SK-N-SH (cell line): Measurements from ENCODE around the gene F11. TPM values are rescaled to one million over a fixed set of nuclear protein-coding genes. Genes with fewer than 3 reads are reported as not detected.

Source experiments
- CTCF ChIA-PET: fragments of 300-600, 350-600 bp; formaldehyde crosslinking; extraction: SDS; loops from one replicate; lab custom pipeline; 2021; lab: Yijun Ruan, JAX
- POLR2A ChIA-PET: fragments of 350-600 bp; sonication (Branson Sonifier 250); formaldehyde crosslinking; extraction: SDS; loops from one replicate; lab custom pipeline; 2020; ENCODE audit warnings: antibody characterized with exemption, inconsistent platforms; lab: Yijun Ruan, JAX
- DNase-seq: peaks from one replicate; pipeline ENCODE4 v3.0.0; 2012
- H2AFZ ChIP-seq: fragments of 200-600 bp; sonication (generic); 2 replicates; pipeline ENCODE4 v1.8.1; 2016; ENCODE audit warnings: antibody characterized with exemption, mild to moderate bottlenecking, low read depth
- H3F3A ChIP-seq: fragments of 200-600 bp; sonication (generic); replicated peaks from 2 replicates; pipeline ENCODE3; 2016; ENCODE audit warnings: antibody characterized with exemption, mild to moderate bottlenecking; ENCODE audit not compliant: insufficient read depth
- H3K27ac ChIP-seq, 2 experiments: fragments of 200-500 bp in 1 of 2; fragments of 200-600 bp in 1 of 2; sonication (Bioruptor generic) in 1 of 2; sonication (generic), shearing (Covaris generic) in 1 of 2; 2 replicates each; pipeline versions ENCODE4 v1.5.1 to v1.6.1; 2014 to 2016; ENCODE audit warnings: low read depth in 2 of 2, inconsistent platforms in 1 of 2, low read length in 1 of 2, mild to moderate bottlenecking in 1 of 2, mixed read lengths in 1 of 2
- H3K27me3 ChIP-seq: fragments of 200-600 bp; sonication (generic), shearing (Covaris generic); 2 replicates; pipeline ENCODE4 v1.6.1; 2016; ENCODE audit warnings: mixed run types; ENCODE audit not compliant: insufficient read depth
- H3K36me3 ChIP-seq, 2 experiments: fragments of 200-500 bp in 1 of 2; fragments of 200-600 bp in 1 of 2; sonication (Bioruptor generic) in 1 of 2; sonication (generic) in 1 of 2; replicated peaks in 1 of 2; 2 replicates each; pipeline versions ENCODE3 to v1.5.1; 2014 to 2016; ENCODE audit warnings: low read length in 1 of 2, mild to moderate bottlenecking in 1 of 2; ENCODE audit not compliant: insufficient read depth in 2 of 2, control insufficient read depth in 1 of 2
- H3K4me1 ChIP-seq, 2 experiments: fragments of 200-500 bp in 1 of 2; fragments of 200-600 bp in 1 of 2; sonication (Bioruptor generic) in 1 of 2; sonication (generic), shearing (Covaris generic) in 1 of 2; 2 replicates each; pipeline versions ENCODE4 v1.5.1 to v1.6.1; 2014 to 2016; ENCODE audit warnings: low read depth in 1 of 2, low read length in 1 of 2, mixed run types in 1 of 2; ENCODE audit not compliant: insufficient read depth in 2 of 2, control insufficient read depth in 1 of 2
- H3K4me2 ChIP-seq: fragments of 200-600 bp; sonication (generic), shearing (Covaris generic); 2 replicates; pipeline ENCODE4 v1.6.1; 2017; ENCODE audit warnings: mixed run types
- H3K4me3 ChIP-seq, 2 experiments: fragments of 200-500 bp in 1 of 2; fragments of 200-600 bp in 1 of 2; sonication (Bioruptor generic) in 1 of 2; sonication (generic), shearing (Covaris generic) in 1 of 2; 2 replicates each; pipeline versions ENCODE4 v1.5.1 to v1.8.1; 2014 to 2016; ENCODE audit warnings: low read depth in 2 of 2, inconsistent platforms in 1 of 2, low read length in 1 of 2, mild to moderate bottlenecking in 1 of 2, mixed read lengths in 1 of 2, moderate library complexity in 1 of 2
- H3K79me2 ChIP-seq: fragments of 200-600 bp; sonication (generic); 2 replicates; pipeline ENCODE4 v1.8.1; 2017; ENCODE audit warnings: mild to moderate bottlenecking; ENCODE audit not compliant: insufficient read depth
- H3K9ac ChIP-seq: fragments of 200-600 bp; sonication (generic); 2 replicates; pipeline ENCODE4 v1.6.1; 2017; ENCODE audit warnings: mixed run types
- H3K9me2 ChIP-seq: fragments of 200-600 bp; sonication (generic); 2 replicates; pipeline ENCODE4 v1.6.1; 2017; ENCODE audit warnings: mixed run types
- H3K9me3 ChIP-seq: fragments of 200-600 bp; sonication (generic); 2 replicates; pipeline ENCODE4 v1.6.1; 2017; ENCODE audit warnings: mixed run types, mild to moderate bottlenecking, moderate library complexity
- H4K20me1 ChIP-seq: fragments of 200-600 bp; sonication (generic); 2 replicates; pipeline ENCODE4 v1.6.1; 2017; ENCODE audit warnings: mild to moderate bottlenecking, mixed run types; ENCODE audit not compliant: insufficient read depth
- ELF1 ChIP-seq: IDR thresholded peaks from 2 replicates; pipeline ENCODE4 v1.4.0; 2012
- EP300 ChIP-seq, 2 experiments: IDR thresholded peaks; 2 replicates each; pipeline versions ENCODE4 v1.4.0 to v1.6.1; 2012; ENCODE audit warnings: borderline replicate concordance in 1 of 2, low read depth in 1 of 2, low read length in 1 of 2
- FOXJ3 ChIP-seq: sonication (generic); formaldehyde crosslinking; IDR thresholded peaks from 2 replicates; pipeline ENCODE4 v1.5.1; 2020; ENCODE audit warnings: mild to moderate bottlenecking, missing genetic modification reagents
- GATA2 ChIP-seq: sonication (generic); formaldehyde crosslinking; IDR thresholded peaks from 2 replicates; pipeline ENCODE4 v1.5.0; 2020; ENCODE audit warnings: mild to moderate bottlenecking, missing genetic modification reagents
- JUND ChIP-seq: IDR thresholded peaks from 2 replicates; pipeline ENCODE4 v1.4.0; 2012
- MEF2A ChIP-seq: IDR thresholded peaks from 2 replicates; pipeline ENCODE4 v1.4.0; 2012; ENCODE audit warnings: low read depth, borderline replicate concordance
- NFIC ChIP-seq: IDR thresholded peaks from 2 replicates; pipeline ENCODE4 v1.4.0; 2012; ENCODE audit warnings: borderline replicate concordance
- NRF1 ChIP-seq: IDR thresholded peaks from 2 replicates; pipeline ENCODE4 v1.6.1; 2012; ENCODE audit warnings: low read depth, mild to moderate bottlenecking, low read length
- POLR2AphosphoS5 ChIP-seq: IDR thresholded peaks from 2 replicates; pipeline ENCODE4 v1.6.1; 2012; ENCODE audit warnings: low read depth, low read length
- RFX5 ChIP-seq: IDR thresholded peaks from 2 replicates; pipeline ENCODE4 v1.6.1; 2012; ENCODE audit warnings: mild to moderate bottlenecking, improper control_type of control experiment, low read length
- RXRA ChIP-seq: IDR thresholded peaks from 2 replicates; pipeline ENCODE4 v1.4.0; 2012; ENCODE audit warnings: low read depth, mild to moderate bottlenecking, borderline replicate concordance
- SMC3 ChIP-seq: IDR thresholded peaks from 2 replicates; pipeline ENCODE4 v1.6.1; 2012; ENCODE audit warnings: low read depth, low read length, improper control_type of control experiment
- TAF1 ChIP-seq: IDR thresholded peaks from 2 replicates; pipeline ENCODE4 v1.6.1; 2012; ENCODE audit warnings: low read depth, mild to moderate bottlenecking, low read length, moderate library complexity, borderline replicate concordance
- TCF12 ChIP-seq: IDR thresholded peaks from 2 replicates; pipeline ENCODE4 v1.4.0; 2012
- YY1 ChIP-seq: IDR thresholded peaks from 2 replicates; pipeline ENCODE4 v1.4.0; 2012; ENCODE audit warnings: low read depth, mild to moderate bottlenecking
- WGBS: methylation state at CpG from one replicate; pipeline ENCODE4 v1.1.6; 2017; ENCODE audit warnings: low lambda C conversion rate; 5-methylcytosine and 5-hydroxymethylcytosine counted together
- polyA plus RNA-seq, 3 experiments: library from polyadenylated mRNA; depleted of rRNA; stranded (reverse); fragments of >200 nt; gene quantifications; 2 replicates each; pipeline ENCODE4 v1.2.3, GENCODE V29; 2012
- TF ChIP-seq, protein P1 (sequence below): fragments of 150-350 bp; IDR thresholded peaks from 2 replicates; pipeline ENCODE4 v1.6.1; 2016; ENCODE audit warnings: mild to moderate bottlenecking, low read depth, low read length
- TF ChIP-seq, protein P2 (sequence below): fragments of 150-350 bp; IDR thresholded peaks from 2 replicates; pipeline ENCODE4 v1.6.1; 2017; ENCODE audit warnings: antibody characterized with exemption, low read length, low read depth, borderline replicate concordance
- TF ChIP-seq, protein P3 (sequence below): IDR thresholded peaks from 2 replicates; pipeline ENCODE4 v1.4.0; 2012; ENCODE audit warnings: low read depth, borderline replicate concordance

F11 gene
- polyA plus RNA-seq, 1 of the 3 experiments (the other 2 are of a cell fraction): not detected

DNA sequence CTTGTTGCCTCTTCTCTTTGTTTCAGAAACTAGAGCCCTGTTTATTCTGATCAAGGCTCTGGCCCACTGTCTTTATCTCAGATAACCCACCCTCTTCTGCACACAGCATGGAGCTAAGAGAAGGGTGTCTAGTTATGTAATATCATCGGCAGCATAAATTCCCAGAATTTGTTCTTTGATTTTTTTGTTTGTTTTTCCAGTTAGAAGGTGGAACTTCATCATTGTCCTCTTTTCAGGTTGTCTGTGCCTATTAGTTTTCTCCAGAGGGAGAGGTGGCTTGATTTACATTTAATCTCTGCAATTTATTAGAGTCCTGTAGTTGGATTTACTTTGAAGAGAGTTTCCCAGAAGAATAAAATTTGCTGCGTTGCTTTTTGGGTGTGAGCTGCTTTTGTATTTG lies 15.2 kb upstream of the F11 start:
- no peaks in the 10 kb centered on the region for H3F3A ChIP-seq
- no peak for TF ChIP-seq JUND
- TF ChIP-seq NRF1: no peak
- TF ChIP-seq EP300 (IDR thresholded peaks at IDR 0.05; ENCODE audit: borderline replicate concordance in 1 of 2, low read depth in 1 of 2, low read length in 1 of 2): no peak
- TF ChIP-seq, protein P1, sequence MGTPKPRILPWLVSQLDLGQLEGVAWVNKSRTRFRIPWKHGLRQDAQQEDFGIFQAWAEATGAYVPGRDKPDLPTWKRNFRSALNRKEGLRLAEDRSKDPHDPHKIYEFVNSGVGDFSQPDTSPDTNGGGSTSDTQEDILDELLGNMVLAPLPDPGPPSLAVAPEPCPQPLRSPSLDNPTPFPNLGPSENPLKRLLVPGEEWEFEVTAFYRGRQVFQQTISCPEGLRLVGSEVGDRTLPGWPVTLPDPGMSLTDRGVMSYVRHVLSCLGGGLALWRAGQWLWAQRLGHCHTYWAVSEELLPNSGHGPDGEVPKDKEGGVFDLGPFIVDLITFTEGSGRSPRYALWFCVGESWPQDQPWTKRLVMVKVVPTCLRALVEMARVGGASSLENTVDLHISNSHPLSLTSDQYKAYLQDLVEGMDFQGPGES: no peak
- no peak for TF ChIP-seq GATA2 (CRISPR knock-in tag)
- no peak for TF ChIP-seq TAF1
- no peak for TF ChIP-seq NFIC
- TF ChIP-seq FOXJ3 (CRISPR knock-in tag): no peak
- no peak for TF ChIP-seq TCF12
- no peak for TF ChIP-seq MEF2A
- TF ChIP-seq, protein P2, sequence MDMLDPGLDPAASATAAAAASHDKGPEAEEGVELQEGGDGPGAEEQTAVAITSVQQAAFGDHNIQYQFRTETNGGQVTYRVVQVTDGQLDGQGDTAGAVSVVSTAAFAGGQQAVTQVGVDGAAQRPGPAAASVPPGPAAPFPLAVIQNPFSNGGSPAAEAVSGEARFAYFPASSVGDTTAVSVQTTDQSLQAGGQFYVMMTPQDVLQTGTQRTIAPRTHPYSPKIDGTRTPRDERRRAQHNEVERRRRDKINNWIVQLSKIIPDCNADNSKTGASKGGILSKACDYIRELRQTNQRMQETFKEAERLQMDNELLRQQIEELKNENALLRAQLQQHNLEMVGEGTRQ: no peak
- TF ChIP-seq, protein P3, sequence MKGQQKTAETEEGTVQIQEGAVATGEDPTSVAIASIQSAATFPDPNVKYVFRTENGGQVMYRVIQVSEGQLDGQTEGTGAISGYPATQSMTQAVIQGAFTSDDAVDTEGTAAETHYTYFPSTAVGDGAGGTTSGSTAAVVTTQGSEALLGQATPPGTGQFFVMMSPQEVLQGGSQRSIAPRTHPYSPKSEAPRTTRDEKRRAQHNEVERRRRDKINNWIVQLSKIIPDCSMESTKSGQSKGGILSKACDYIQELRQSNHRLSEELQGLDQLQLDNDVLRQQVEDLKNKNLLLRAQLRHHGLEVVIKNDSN: no peak
- no peak for TF ChIP-seq SMC3
- TF ChIP-seq POLR2AphosphoS5: no peak
- no peak for TF ChIP-seq ELF1
- no peak for TF ChIP-seq RXRA
- TF ChIP-seq RFX5: no peak
- TF ChIP-seq, all 33 proteins: peak for 0
- Histone ChIP-seq H2AFZ (no peak overlapping the region), H3K9me2 (no peaks in the 10 kb centered on the region), H3K36me3 (no peaks in the 10 kb centered on the region), H3K4me3 (no peak overlapping the region), H3K27ac (no peak overlapping the region), H3K4me2 (no peak overlapping the region), H3K9ac (no peak overlapping the region), H3K27me3 (no peaks in the 10 kb centered on the region), H3K9me3 (no peaks in the 10 kb centered on the region), H4K20me1 (no peaks in the 10 kb centered on the region), H3K79me2 (no peaks in the 10 kb centered on the region), H3K4me1 (no peaks in the 10 kb centered on the region)
- CTCF ChIA-PET: no interaction called here
- 30% methylated on average over 2 of the region's 2 CpGs for WGBS
- no peak for DNase-seq
- POLR2A ChIA-PET: no interaction called here

DNA sequence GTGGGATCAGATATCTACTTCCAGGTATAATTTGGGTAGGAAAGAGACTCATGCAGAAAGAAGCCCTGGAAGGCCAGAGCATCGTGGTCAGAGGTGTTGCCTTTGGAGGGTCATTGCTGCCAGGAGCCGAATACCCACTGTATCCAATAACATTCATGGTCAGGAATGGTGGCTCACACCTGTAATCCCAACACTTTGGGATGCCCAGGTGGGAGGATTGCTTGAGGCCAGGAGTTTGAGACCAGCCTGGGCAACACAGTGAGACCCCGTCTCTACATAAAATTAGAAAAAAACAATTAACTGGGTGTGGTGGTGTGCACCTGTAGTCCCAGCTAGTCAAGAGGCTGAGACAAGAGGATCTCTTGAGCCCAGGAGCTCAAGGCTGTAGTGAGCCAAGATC lies 10.9 kb upstream of the F11 start:
- H3K27ac ChIP-seq: no peak overlapping the region
- TF ChIP-seq YY1: no peak
- CTCF ChIA-PET: no interaction called here

More for the DNA sequence above, 10.9 kb upstream of the F11 start:
- no peaks in the 10 kb centered on the region for H3K79me2 ChIP-seq
- H3K9ac ChIP-seq: no peak overlapping the region
- H4K20me1 ChIP-seq: no peaks in the 10 kb centered on the region
- H2AFZ ChIP-seq: no peak overlapping the region
- POLR2A ChIA-PET: no interaction called here
- H3K9me3 ChIP-seq: no peaks in the 10 kb centered on the region
- no peaks in the 10 kb centered on the region for H3K27me3 ChIP-seq
- H3K36me3 ChIP-seq: no peaks in the 10 kb centered on the region
- WGBS: 34% methylated on average over 3 of the region's 3 CpGs
- no peaks in the 10 kb centered on the region for H3K4me1 ChIP-seq
- no peak for DNase-seq
- H3K9me2 ChIP-seq: no peaks in the 10 kb centered on the region
- no peak overlapping the region for H3K4me2 ChIP-seq
- H3K4me3 ChIP-seq: no peak overlapping the region
- no peaks in the 10 kb centered on the region for H3F3A ChIP-seq
